Effector memory CD4-positive, alpha-beta T cell (primary cell): ENCODE measurements around the gene IGSF9.

ENCODE experiments used
- DNase-seq, 3 donors: peaks; one replicate each; pipeline ENCODE4 v3.0.0-alpha.2; 2020
- H3K27ac ChIP-seq: 2 replicates; pipeline ENCODE4 v1.7.0; 2013; ENCODE audit warnings: mild to moderate bottlenecking, low read length, moderate library complexity; ENCODE audit not compliant: insufficient read depth, poor library complexity, severe bottlenecking
- H3K27me3 ChIP-seq: replicated peaks from 2 replicates; pipeline ENCODE4 v1.7.0; 2013; ENCODE audit warnings: mild to moderate bottlenecking, low read length; ENCODE audit not compliant: insufficient read depth, control insufficient read depth, poor library complexity, severe bottlenecking
- H3K36me3 ChIP-seq: 2 replicates; pipeline ENCODE4 v1.7.0; 2013; ENCODE audit warnings: mild to moderate bottlenecking, low read length, moderate library complexity; ENCODE audit not compliant: control insufficient read depth, insufficient read depth
- H3K4me1 ChIP-seq: 2 replicates; pipeline ENCODE4 v1.7.0; 2013; ENCODE audit warnings: low read length, mild to moderate bottlenecking; ENCODE audit not compliant: control insufficient read depth, insufficient read depth, poor library complexity, severe bottlenecking
- H3K4me3 ChIP-seq: 2 replicates; pipeline ENCODE4 v1.7.0; 2013; ENCODE audit warnings: low read length, low read depth, mild to moderate bottlenecking; ENCODE audit not compliant: insufficient read depth, poor library complexity, severe bottlenecking
- H3K9me3 ChIP-seq: 2 replicates; pipeline ENCODE4 v1.7.0; 2013; ENCODE audit warnings: mild to moderate bottlenecking, low read length, moderate library complexity; ENCODE audit not compliant: control insufficient read depth

Gene IGSF9

DNA sequence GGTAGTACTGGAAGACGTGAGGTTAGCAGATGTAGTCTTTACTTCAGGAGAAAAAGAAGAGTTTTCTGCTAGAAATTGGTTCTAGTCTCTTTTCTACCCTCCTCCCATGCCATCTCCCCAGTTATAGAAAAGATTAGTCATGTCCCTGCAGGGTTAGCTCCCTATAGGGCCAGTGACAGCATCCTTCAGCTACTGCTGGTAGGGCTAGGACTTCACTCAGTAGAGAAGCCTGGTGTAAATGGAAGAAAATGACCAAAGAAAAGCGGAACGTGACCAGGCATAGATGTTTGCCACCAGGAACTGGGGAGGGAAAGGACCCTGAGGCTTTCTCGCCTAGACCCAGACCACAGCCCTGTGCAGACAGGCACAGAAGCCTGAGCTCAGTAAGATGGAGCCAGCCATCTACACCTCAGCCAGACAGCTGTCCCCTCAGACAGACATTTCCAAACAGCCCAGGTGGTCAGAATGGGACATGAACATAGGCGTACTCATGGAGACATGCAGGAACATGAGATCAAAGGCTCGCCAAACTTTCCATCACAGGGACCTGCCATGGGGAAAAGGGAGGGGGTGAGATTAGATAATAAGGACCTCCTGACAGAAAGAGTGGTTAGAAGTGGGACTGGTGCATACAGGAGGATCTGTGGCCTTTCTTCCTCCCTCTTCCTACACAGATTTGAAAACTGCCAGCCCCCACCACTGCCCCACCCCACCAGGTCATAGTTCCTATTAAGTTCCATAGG lies 32.1 kb upstream of the IGSF9 start:
- H3K4me3 ChIP-seq, result no peak overlapping the region
- no peaks in the 10 kb centered on the region for H3K9me3 ChIP-seq
- H3K27ac ChIP-seq, result no peak overlapping the region
- no peaks in the 10 kb centered on the region for H3K36me3 ChIP-seq
- no peak for DNase-seq
- peaks cover 5% of the 10 kb centered on the region for H3K27me3 ChIP-seq
- no peaks in the 10 kb centered on the region for H3K4me1 ChIP-seq

DNA sequence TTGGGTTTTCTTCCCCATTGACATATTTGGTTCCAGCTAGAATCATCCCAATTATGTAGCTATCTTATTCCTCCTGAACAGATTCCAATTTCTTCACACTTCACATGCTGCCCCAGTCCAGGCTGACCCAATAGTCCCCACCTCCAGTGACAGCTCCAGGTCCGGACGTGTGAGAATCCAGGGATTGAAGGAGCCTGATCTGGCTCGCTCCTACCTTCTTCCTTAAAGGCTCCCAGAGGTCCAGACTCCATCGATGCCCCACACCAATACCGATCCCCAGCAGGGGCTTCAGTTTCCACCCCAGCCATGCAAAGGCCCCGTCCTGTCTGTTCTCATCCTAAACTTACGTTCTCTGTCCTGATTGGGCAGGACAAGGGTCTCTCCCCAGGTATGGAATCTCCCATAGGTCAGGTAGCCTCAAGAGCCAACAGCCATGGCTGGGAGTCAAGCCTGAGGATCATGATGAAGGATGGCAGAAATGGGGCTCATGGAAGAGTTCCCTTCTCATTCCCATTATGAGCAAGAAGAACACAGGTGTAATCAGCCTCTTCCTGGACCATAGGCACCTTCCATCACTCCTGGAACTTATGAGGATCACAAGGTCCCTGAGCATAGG lies 29.0 kb upstream of the IGSF9 start:
- H3K4me1 ChIP-seq, result no peaks in the 10 kb centered on the region
- H3K9me3 ChIP-seq, result no peaks in the 10 kb centered on the region
- H3K4me3 ChIP-seq, result no peak overlapping the region
- no peaks in the 10 kb centered on the region for H3K36me3 ChIP-seq
- H3K27me3 ChIP-seq, result peaks cover 5% of the 10 kb centered on the region
- no peak overlapping the region for H3K27ac ChIP-seq
- DNase-seq, result no peak

DNA sequence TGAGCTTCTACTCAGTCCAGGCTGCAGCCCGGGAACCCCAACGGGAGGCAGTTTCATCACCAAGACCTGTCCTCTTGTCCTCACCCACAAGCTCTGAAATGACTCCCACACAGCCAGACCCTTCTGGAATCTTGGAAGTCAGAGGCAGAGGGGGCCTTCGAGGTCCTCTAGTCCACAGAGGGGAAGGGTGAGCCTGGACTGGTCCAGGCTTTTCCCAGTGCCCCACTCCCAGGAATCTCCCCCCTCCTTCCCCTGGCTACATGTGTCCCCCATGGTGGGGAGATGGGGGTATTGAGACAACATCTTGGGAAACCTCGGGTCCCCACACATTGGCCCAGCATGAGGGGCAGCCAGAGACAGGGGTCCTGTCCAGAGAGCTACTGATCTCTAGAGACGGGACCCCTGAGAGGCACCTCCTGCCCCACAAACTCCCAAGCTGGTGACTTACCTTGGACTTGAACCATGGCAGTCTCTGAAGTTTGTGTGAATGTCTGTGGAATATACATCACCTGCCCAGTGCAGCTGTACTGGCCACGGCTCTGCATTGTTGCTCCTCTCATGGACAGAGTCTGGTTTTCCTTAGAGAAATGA lies 28.0 kb upstream of the IGSF9 start:
- H3K36me3 ChIP-seq, result no peaks in the 10 kb centered on the region
- H3K4me1 ChIP-seq, result no peaks in the 10 kb centered on the region

DNA sequence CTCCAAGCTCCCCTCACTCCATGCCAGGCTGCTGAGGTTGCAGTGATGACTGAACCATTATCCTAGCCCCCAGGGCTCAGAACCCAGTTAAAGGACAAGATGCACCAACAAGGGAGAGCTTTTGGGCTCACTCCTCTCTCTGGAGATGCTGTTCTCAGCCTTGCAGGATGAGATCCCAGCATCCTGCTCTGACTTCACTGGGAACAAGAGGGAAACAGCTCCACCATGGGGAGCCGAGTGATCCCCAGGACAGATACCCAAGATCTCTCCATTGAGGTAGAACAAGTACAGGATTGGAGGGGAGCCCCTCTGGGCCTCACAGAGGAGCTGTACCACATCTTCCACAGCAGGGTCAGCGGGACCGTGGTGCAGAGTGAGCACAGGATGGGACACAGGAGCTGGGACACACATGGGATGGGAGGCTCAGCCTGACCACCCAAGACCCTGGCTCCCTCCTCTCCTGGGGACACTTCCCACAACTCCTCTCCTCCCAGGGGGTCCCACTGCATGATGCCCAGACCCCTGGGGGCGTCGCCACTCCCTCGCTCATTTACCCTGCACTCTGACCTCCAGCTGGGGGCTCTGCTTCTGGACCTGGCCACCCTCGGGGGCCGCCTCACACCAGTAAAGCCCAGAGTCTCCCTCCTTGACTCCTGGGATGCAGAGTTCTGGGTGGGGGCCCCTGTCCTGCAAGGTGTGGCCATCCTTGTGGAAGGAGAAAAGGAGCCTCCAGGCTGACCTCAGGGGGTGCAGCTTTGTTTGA lies 27.2 kb upstream of the IGSF9 start:
- Histone ChIP-seq H3K9me3 (no peaks in the 10 kb centered on the region), H3K27me3 (peaks cover 5% of the 10 kb centered on the region), H3K4me1 (no peaks in the 10 kb centered on the region), H3K36me3 (no peaks in the 10 kb centered on the region), H3K4me3 (no peak overlapping the region), H3K27ac (no peak overlapping the region)
- DNase-seq, result no peak

More for the DNA sequence above, 28.0 kb upstream of the IGSF9 start:
- Histone ChIP-seq H3K4me3 (no peak overlapping the region), H3K27me3 (peaks cover 5% of the 10 kb centered on the region), H3K9me3 (no peaks in the 10 kb centered on the region), H3K27ac (no peak overlapping the region)
- DNase-seq, result no peak

DNA sequence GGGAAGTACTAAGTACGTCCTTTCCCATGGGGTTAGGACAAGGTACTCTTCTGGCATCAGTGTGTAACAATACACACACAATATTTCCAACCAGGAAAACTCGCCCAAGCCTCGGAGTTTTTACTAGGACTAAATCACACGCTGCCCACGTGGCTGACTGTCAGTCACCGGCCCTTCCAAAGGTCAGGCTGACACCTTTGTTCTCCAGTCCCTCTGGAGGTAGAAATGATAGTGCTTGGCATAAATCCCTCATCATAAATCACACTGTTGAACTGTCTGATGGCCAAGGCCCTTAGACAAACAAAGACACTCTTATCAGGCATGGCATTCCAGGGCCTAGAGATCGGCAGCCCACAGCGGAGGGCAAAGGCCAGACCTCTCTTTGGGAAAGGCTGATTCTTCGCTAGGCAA lies 25.5 kb upstream of the IGSF9 start:
- peaks cover 5% of the 10 kb centered on the region for H3K27me3 ChIP-seq
- no peaks in the 10 kb centered on the region for H3K4me1 ChIP-seq
- DNase-seq, result no peak
- no peak overlapping the region for H3K27ac ChIP-seq
- H3K4me3 ChIP-seq, result no peak overlapping the region
- no peaks in the 10 kb centered on the region for H3K9me3 ChIP-seq
- no peaks in the 10 kb centered on the region for H3K36me3 ChIP-seq

DNA sequence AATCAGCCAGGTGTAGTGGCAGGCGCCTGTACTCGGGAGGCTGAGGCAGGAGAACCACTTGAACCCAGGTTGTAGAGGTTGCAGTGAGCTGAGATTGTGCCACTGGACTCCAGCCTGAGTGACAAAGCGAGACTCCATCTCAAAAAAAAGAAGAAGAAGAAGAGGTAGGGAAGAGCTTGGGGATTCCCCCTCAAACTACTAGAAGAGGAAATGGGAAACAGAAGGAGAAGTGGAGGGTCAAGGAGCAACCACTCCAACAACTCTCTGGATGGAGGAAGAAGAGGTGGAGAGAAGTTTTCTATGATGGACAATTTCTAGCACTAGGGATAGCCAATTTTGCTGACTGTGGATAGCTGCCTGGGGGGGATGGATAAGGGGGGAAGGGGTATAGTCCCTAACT lies 23.5 kb upstream of the IGSF9 start:
- Histone ChIP-seq H3K27ac (no peak overlapping the region), H3K36me3 (no peaks in the 10 kb centered on the region), H3K4me3 (no peak overlapping the region), H3K4me1 (no peaks in the 10 kb centered on the region), H3K9me3 (no peaks in the 10 kb centered on the region), H3K27me3 (peaks cover 5% of the 10 kb centered on the region)
- no peak for DNase-seq

DNA sequence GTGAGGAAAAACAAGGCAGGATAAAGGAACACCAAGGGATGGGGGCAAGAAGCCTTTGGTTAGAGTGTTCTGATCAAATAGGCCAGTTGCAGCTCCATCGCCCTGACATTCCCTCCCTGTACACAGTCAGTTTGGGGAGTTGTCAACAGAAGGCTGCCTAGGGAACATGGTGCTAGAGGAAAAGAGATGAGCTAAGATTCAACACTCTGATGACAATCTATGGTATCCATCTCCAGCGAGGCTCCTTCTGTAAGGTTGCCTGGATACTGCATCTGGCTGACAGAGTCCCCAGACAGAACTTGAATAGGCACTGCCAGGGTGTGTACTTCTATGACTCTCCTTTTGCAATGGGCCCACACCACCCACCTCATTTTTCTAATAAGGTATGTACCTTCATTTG lies 19.9 kb upstream of the IGSF9 start:
- Histone ChIP-seq H3K36me3 (no peaks in the 10 kb centered on the region), H3K9me3 (no peaks in the 10 kb centered on the region), H3K4me1 (no peaks in the 10 kb centered on the region), H3K27ac (no peak overlapping the region), H3K27me3 (no peaks in the 10 kb centered on the region), H3K4me3 (no peak overlapping the region)
- no peak for DNase-seq

DNA sequence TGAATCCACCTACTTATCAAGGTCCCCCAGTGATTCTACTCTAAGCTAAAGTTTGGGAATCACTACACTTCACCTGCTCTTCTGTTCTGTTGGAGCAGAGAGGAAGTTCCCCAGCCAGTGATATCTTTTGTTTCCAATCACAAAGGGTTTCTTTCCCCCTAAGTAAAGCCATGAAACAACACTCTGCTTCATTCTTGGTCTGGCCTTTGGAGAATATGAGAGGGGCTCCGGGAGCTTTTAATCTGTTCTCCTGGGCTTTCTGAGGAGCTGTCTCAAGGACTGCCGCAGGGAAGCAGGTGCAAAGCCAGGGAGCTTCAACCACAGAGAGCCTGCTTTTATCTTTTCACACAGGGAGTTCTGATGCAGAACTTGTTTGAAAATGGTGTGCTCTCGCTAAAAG lies 18.7 kb upstream of the IGSF9 start:
- no peaks in the 10 kb centered on the region for H3K36me3 ChIP-seq
- no peak for DNase-seq
- H3K27ac ChIP-seq, result no peak overlapping the region
- H3K27me3 ChIP-seq, result no peaks in the 10 kb centered on the region
- no peaks in the 10 kb centered on the region for H3K9me3 ChIP-seq
- no peaks in the 10 kb centered on the region for H3K4me1 ChIP-seq
- no peak overlapping the region for H3K4me3 ChIP-seq

DNA sequence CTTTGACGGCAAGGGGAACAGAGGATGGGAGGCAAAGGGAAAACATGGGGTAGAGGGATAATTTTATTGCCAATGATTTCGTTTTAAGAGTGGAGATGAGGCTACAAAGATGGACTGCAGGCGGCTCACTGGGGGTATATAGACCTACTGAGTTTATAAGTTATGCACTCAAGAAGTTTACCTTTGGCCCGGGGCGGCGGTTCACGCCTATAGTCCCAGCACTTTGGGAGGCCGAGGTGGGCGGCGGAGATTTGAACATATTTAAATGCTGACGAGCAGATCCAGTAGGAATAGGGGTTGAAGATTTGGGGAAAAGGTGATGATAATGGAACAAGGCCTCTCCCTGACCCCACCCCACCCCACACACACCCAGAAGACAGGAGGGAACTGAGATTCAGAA lies 16.8 kb upstream of the IGSF9 start:
- no peaks in the 10 kb centered on the region for H3K4me1 ChIP-seq
- no peaks in the 10 kb centered on the region for H3K27me3 ChIP-seq
- no peak overlapping the region for H3K4me3 ChIP-seq
- H3K9me3 ChIP-seq, result no peaks in the 10 kb centered on the region
- H3K36me3 ChIP-seq, result no peaks in the 10 kb centered on the region
- no peak overlapping the region for H3K27ac ChIP-seq
- no peak for DNase-seq

DNA sequence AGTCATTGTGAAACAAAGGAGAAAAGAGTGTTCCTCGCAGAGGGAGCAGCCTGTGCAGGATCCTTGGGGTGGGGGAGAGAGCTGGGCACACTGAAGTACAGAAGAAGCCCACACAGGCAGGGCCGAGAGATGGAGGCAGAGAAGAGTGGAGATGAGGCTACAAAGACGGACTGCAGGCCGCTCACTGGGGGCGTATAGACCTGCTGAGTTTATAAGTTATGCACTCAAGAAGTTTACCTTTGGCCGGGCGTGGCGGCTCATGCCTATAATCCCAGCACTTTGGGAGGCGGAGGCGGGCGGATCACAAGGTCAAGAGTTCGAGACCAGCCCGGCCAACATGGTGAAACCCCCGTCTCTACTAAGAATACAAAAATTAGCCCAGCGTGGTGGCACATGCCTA lies 16.2 kb upstream of the IGSF9 start:
- no peak for DNase-seq
- Histone ChIP-seq H3K36me3 (no peaks in the 10 kb centered on the region), H3K4me3 (no peak overlapping the region), H3K9me3 (no peaks in the 10 kb centered on the region), H3K27me3 (no peaks in the 10 kb centered on the region), H3K4me1 (no peaks in the 10 kb centered on the region), H3K27ac (no peak overlapping the region)
